Stimulated activated CD8-positive, alpha-beta memory T cell treated with anti-CD3 and anti-CD28 coated beads, Interleukin-2, amount 100 ng/mL, for 48 hours (primary cell): Measurements from ENCODE around the gene ADAM15.

Experiments
- DNase-seq, 2 donors: peaks; one replicate each; pipeline ENCODE4 v3.0.0-alpha.2; 2020; ENCODE audit warnings: low read depth in 2 of 2

The ADAM15 gene

GRCh38 chr1:155012776-155013602 lies 38.1 kb upstream of the ADAM15 start:
- DNase-seq = no peak

GRCh38 chr1:155013632-155014031 lies 37.5 kb upstream of the ADAM15 start:
- DNase-seq = no peak

GRCh38 chr1:155014709-155015508 lies 36.2 kb upstream of the ADAM15 start:
- no peak for DNase-seq

GRCh38 chr1:155015527-155016230 lies 35.4 kb upstream of the ADAM15 start:
- no peak for DNase-seq

GRCh38 chr1:155016231-155016831 lies 34.8 kb upstream of the ADAM15 start:
- no peak for DNase-seq

- DNase-seq = peak; percentile 83 to 86
Measured at GRCh38 chr1:155017041-155017945, 33.8 kb upstream of the ADAM15 start.

- no peak for DNase-seq
Measured at GRCh38 chr1:155017946-155018316, 33.2 kb upstream of the ADAM15 start.

- DNase-seq = no peak
Measured at GRCh38 chr1:155018617-155019348, 32.3 kb upstream of the ADAM15 start.

- no peak for DNase-seq
Measured at GRCh38 chr1:155019377-155020245, 31.5 kb upstream of the ADAM15 start.

GRCh38 chr1:155022136-155022926 lies 28.8 kb upstream of the ADAM15 start:
- DNase-seq = no peak

- no peak for DNase-seq
Measured at GRCh38 chr1:155022927-155023236, 28.2 kb upstream of the ADAM15 start.

- no peak for DNase-seq
Measured at GRCh38 chr1:155023627-155024026, 27.5 kb upstream of the ADAM15 start.

- DNase-seq = no peak
Measured at GRCh38 chr1:155024315-155024714, 26.8 kb upstream of the ADAM15 start.

- DNase-seq = no peak
Measured at GRCh38 chr1:155026154-155026553, 25.0 kb upstream of the ADAM15 start.

GRCh38 chr1:155026588-155026987 lies 24.5 kb upstream of the ADAM15 start:
- no peak for DNase-seq

GRCh38 chr1:155029513-155030242 lies 21.4 kb upstream of the ADAM15 start:
- no peak for DNase-seq

- no peak for DNase-seq
Measured at GRCh38 chr1:155030243-155030795, 20.8 kb upstream of the ADAM15 start.

GRCh38 chr1:155030899-155031298 lies 20.2 kb upstream of the ADAM15 start:
- no peak for DNase-seq
